MCF 10A (cell line): ENCODE measurements around the gene SNAPIN. TPM values are rescaled to one million over a fixed set of nuclear protein-coding genes. Genes with fewer than 3 reads are reported as not detected.
A peak's percentile ranks its signal among the peaks of the same experiment; 100 is the strongest.

Experiments used
- BruUV-seq: library from RNA; stranded (reverse); fragments of 400-500 nt; replicated peaks from 2 replicates; lab custom pipeline; 2021; lab: Mats Ljungman, UMichigan
- CTCF ChIA-PET: fragments of 300-600 bp; sonication (Branson Sonifier 250); formaldehyde crosslinking; extraction: SDS; loops from one replicate; lab custom pipeline; 2021; ENCODE audit warnings: antibody characterized with exemption, inconsistent platforms; lab: Yijun Ruan, JAX
- POLR2A ChIA-PET: fragments of 300-600, 350-650 bp; sonication (Branson Sonifier 250); formaldehyde crosslinking; extraction: SDS; loops from one replicate; lab custom pipeline; 2020; ENCODE audit warnings: antibody characterized with exemption, inconsistent platforms; lab: Yijun Ruan, JAX
- DNase-seq: peaks from one replicate; pipeline ENCODE4 v3.0.0-alpha.2; 2018; ENCODE audit not compliant: unreplicated experiment
- H3K27ac Mint-ChIP-seq: one replicate; pipeline ENCODE4 v1.8.0; 2022; ENCODE audit warnings: mild to moderate bottlenecking, low read depth, mixed read lengths; ENCODE audit not compliant: unreplicated experiment
- H3K27me3 Mint-ChIP-seq: one replicate; pipeline ENCODE4 v1.8.0; 2022; ENCODE audit warnings: mixed read lengths; ENCODE audit not compliant: insufficient read depth, unreplicated experiment
- H3K36me3 Mint-ChIP-seq: one replicate; pipeline ENCODE4 v1.8.0; 2022; ENCODE audit warnings: mild to moderate bottlenecking, moderate library complexity, mixed read lengths; ENCODE audit not compliant: insufficient read depth, unreplicated experiment
- H3K4me1 Mint-ChIP-seq: one replicate; pipeline ENCODE4 v1.8.0; 2022; ENCODE audit warnings: mixed read lengths; ENCODE audit not compliant: insufficient read depth, unreplicated experiment
- H3K4me3 Mint-ChIP-seq: one replicate; pipeline ENCODE4 v1.8.0; 2022; ENCODE audit warnings: mild to moderate bottlenecking, moderate library complexity, mixed read lengths; ENCODE audit not compliant: unreplicated experiment
- H3K9me3 Mint-ChIP-seq: one replicate; pipeline ENCODE4 v1.8.0; 2022; ENCODE audit warnings: mixed read lengths; ENCODE audit not compliant: unreplicated experiment
- intact Hi-C: fragments of 100-400 bp; cut with micrococcal nuclease; formaldehyde crosslinking; loops from 2 replicates; pipeline ENCODE4 v1.14.1; 2022
- total RNA-seq: library from RNA; stranded (reverse); gene quantifications from 2 replicates; pipeline ENCODE4 v1.2.3, GENCODE V29; 2022
- TF ChIP-seq, protein P1 (sequence below): fragments of 200-600 bp; IDR thresholded peaks from one replicate; pipeline ENCODE4 v1.8.0; 2022; ENCODE audit warnings: antibody characterized with exemption, mild to moderate bottlenecking; ENCODE audit not compliant: unreplicated experiment

The SNAPIN gene
- total RNA-seq, 1 experiment from 2014 or later = 63.7 TPM

DNA sequence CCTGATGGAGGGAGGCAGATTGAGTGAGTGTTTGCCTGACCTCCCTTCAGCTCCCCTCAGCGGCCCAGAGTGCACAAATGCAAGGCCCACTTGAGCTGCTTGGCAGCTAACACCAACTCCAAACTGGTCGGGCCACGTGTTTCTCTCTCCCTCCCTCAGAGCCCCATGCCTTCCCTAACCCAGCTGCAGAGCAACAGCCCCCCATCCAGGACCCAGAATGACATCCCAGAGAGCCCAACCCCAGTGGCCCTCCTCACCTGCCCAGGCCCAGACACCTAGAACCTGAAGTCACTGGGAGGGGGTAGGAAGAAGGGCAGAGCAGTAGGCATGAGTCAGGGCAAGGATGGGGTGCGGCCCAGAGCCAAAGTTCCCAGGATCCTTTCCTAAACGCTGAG lies 41.6 kb upstream of the SNAPIN start:
- TF ChIP-seq, protein P1, sequence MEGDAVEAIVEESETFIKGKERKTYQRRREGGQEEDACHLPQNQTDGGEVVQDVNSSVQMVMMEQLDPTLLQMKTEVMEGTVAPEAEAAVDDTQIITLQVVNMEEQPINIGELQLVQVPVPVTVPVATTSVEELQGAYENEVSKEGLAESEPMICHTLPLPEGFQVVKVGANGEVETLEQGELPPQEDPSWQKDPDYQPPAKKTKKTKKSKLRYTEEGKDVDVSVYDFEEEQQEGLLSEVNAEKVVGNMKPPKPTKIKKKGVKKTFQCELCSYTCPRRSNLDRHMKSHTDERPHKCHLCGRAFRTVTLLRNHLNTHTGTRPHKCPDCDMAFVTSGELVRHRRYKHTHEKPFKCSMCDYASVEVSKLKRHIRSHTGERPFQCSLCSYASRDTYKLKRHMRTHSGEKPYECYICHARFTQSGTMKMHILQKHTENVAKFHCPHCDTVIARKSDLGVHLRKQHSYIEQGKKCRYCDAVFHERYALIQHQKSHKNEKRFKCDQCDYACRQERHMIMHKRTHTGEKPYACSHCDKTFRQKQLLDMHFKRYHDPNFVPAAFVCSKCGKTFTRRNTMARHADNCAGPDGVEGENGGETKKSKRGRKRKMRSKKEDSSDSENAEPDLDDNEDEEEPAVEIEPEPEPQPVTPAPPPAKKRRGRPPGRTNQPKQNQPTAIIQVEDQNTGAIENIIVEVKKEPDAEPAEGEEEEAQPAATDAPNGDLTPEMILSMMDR = no peak
- Mint-ChIP-seq H3K4me1 (peaks cover 47% of the 10 kb centered on the region), H3K27ac (peak overlapping the region; percentile 76), H3K27me3 (no peaks in the 10 kb centered on the region), H3K36me3 (peaks cover 30% of the 10 kb centered on the region), H3K9me3 (no peaks in the 10 kb centered on the region), H3K4me3 (peak overlapping the region; percentile 90)
- CTCF ChIA-PET = interaction anchor here (0.6 to 11.8 kb wide), 15 partner anchors 9 to 1618 kb away, joined by 3 to 214 read pairs (median 5); partner anchors contain the start of genes CHTOP, S100A1 and S100A13
- DNase-seq = peak; percentile 84
- intact Hi-C loops = loop anchor here (1.0 to 5.0 kb wide), 3 partner anchors 45 to 370 kb away; partner anchors contain the start of gene RAB13
- no TSS peak for BruUV-seq
- POLR2A ChIA-PET = interaction anchor here (0.6 to 46.1 kb wide), 22 partner anchors 1 to 373 kb away, joined by 3 to 1272 read pairs (median 6); partner anchors contain the start of genes CHTOP, ILF2, JTB and RPS27

- peak overlapping the region; percentile 90 for H3K4me3 Mint-ChIP-seq
- ChIA-PET CTCF (interaction anchor here (0.6 to 11.8 kb wide), 26 partner anchors 10 to 1619 kb away, joined by 3 to 214 read pairs (median 4); partner anchors contain the start of genes CHTOP, S100A1, S100A13 and SNAPIN), POLR2A (interaction anchor here (0.8 to 46.1 kb wide), 11 partner anchors 2 to 360 kb away, joined by 3 to 1272 read pairs (median 61); partner anchors contain the start of genes CHTOP, JTB, S100A1 and S100A13)
- intact Hi-C loops = loop anchor here (1.0 to 5.0 kb wide), 3 partner anchors 45 to 370 kb away; partner anchors contain the start of gene RAB13
- H3K27ac Mint-ChIP-seq = peak overlapping the region; percentile 76
- H3K27me3 Mint-ChIP-seq = no peaks in the 10 kb centered on the region
- DNase-seq = peak; percentile 86
- TF ChIP-seq, protein P1 = peak; percentile 90
- peaks cover 47% of the 10 kb centered on the region for H3K4me1 Mint-ChIP-seq
- BruUV-seq = no TSS peak
- no peaks in the 10 kb centered on the region for H3K9me3 Mint-ChIP-seq
- H3K36me3 Mint-ChIP-seq = peaks cover 37% of the 10 kb centered on the region
Measured at GRCh38 chr1:153617663-153618062, 40.8 kb upstream of the SNAPIN start.

- BruUV-seq = no TSS peak
- peaks cover 52% of the 10 kb centered on the region for H3K36me3 Mint-ChIP-seq
- no peak overlapping the region for H3K27ac Mint-ChIP-seq
- intact Hi-C loops = loop anchor here (5.0 kb wide), 1 partner anchor 368 kb away; the partner anchor contains the start of gene RAB13
- H3K4me1 Mint-ChIP-seq = peaks cover 49% of the 10 kb centered on the region
- H3K4me3 Mint-ChIP-seq = no peak overlapping the region
- TF ChIP-seq, protein P1 = no peak
- H3K27me3 Mint-ChIP-seq = no peaks in the 10 kb centered on the region
- ChIA-PET CTCF (interaction anchor here (0.7 to 11.8 kb wide), 10 partner anchors 9 to 267 kb away, joined by 3 to 214 read pairs (median 5); partner anchors contain the start of genes CHTOP, S100A1, S100A13 and SNAPIN), POLR2A (interaction anchor here (1.0 to 46.1 kb wide), 7 partner anchors 4 to 104 kb away, joined by 3 to 1272 read pairs (median 108); partner anchors contain the start of genes CHTOP, ILF2, S100A1 and S100A13)
- no peaks in the 10 kb centered on the region for H3K9me3 Mint-ChIP-seq
- DNase-seq = no peak
Measured at GRCh38 chr1:153619171-153619570, 39.3 kb upstream of the SNAPIN start.

- Mint-ChIP-seq H3K4me1 (peaks cover 31% of the 10 kb centered on the region), H3K36me3 (peaks cover 61% of the 10 kb centered on the region), H3K27ac (no peak overlapping the region), H3K9me3 (no peaks in the 10 kb centered on the region), H3K27me3 (no peaks in the 10 kb centered on the region), H3K4me3 (no peak overlapping the region)
- ChIA-PET POLR2A (interaction anchor here (0.9 to 46.1 kb wide), 3 partner anchors 8 to 48 kb away, joined by 3 to 1272 read pairs (median 1272); partner anchors contain the start of genes CHTOP, S100A1, S100A13 and S100A14), CTCF (interaction anchor here (0.6 to 9.3 kb wide), 5 partner anchors 8 to 1200 kb away, joined by 3 to 195 read pairs (median 4); partner anchors contain the start of genes S100A14 and S100A16)
- TF ChIP-seq, protein P1 = no peak
- intact Hi-C loops = no loop called here
- DNase-seq = no peak
- BruUV-seq = no TSS peak
Measured at GRCh38 chr1:153623101-153623500, 35.4 kb upstream of the SNAPIN start.
